Ascending aorta (tissue), 2 donors: Measurements from ENCODE around the gene PSAPL1. TPM values are rescaled to one million over a fixed set of nuclear protein-coding genes. Genes with fewer than 3 reads are reported as not detected.

Source experiments
- DNase-seq, 2 donors: peaks; one replicate each; pipeline ENCODE4 v3.0.0-alpha.2; 2019; ENCODE audit warnings: low spot score in 2 of 2
- H3K27ac ChIP-seq, 2 donors: fragments of 200-600 bp; sonication (generic); one replicate each; pipeline ENCODE4 v1.5.1; 2016 to 2017; ENCODE audit warnings: mild to moderate bottlenecking in 1 of 2
- H3K27me3 ChIP-seq: fragments of 200-600 bp; sonication (generic); one replicate; pipeline ENCODE4 v1.5.1; 2017
- H3K36me3 ChIP-seq, 2 donors: fragments of 200-600 bp; sonication (generic); one replicate each; pipeline ENCODE4 v1.5.1; 2016
- H3K4me1 ChIP-seq, 2 donors: fragments of 200-600 bp; sonication (generic); one replicate each; pipeline ENCODE4 v1.5.1; 2016 to 2017; ENCODE audit warnings: mild to moderate bottlenecking in 1 of 2
- H3K4me3 ChIP-seq, 2 donors: fragments of 200-600 bp; sonication (generic); one replicate each; pipeline ENCODE4 v1.5.1; 2016 to 2017; ENCODE audit warnings: mild to moderate bottlenecking in 1 of 2
- H3K9me3 ChIP-seq, 2 donors: fragments of 200-600 bp; sonication (generic); one replicate each; pipeline ENCODE4 v1.5.1; 2016
- intact Hi-C: fragments of 100-400 bp; cut with DNase I; formaldehyde crosslinking; loops from one replicate; pipeline ENCODE4 v1.15.1; 2023
- total RNA-seq: library from RNA; depleted of rRNA; stranded (reverse); fragments of >200 nt; gene quantifications from one replicate; pipeline ENCODE4 v1.1.0, GENCODE V29; 2016
- TF ChIP-seq, protein P1 (sequence below), 3 experiments: fragments of 200-600 bp in 2 of 3; fragments of 450-650 bp in 1 of 3; sonication (generic) in 2 of 3; IDR thresholded peaks; one replicate each; pipeline ENCODE4 v1.5.1; 2016 to 2019; ENCODE audit warnings: antibody characterized with exemption in 3 of 3, mild to moderate bottlenecking in 1 of 3, moderate library complexity in 1 of 3

PSAPL1 gene
- total RNA-seq, 1 donor from 2014 or later, result not detected

DNA sequence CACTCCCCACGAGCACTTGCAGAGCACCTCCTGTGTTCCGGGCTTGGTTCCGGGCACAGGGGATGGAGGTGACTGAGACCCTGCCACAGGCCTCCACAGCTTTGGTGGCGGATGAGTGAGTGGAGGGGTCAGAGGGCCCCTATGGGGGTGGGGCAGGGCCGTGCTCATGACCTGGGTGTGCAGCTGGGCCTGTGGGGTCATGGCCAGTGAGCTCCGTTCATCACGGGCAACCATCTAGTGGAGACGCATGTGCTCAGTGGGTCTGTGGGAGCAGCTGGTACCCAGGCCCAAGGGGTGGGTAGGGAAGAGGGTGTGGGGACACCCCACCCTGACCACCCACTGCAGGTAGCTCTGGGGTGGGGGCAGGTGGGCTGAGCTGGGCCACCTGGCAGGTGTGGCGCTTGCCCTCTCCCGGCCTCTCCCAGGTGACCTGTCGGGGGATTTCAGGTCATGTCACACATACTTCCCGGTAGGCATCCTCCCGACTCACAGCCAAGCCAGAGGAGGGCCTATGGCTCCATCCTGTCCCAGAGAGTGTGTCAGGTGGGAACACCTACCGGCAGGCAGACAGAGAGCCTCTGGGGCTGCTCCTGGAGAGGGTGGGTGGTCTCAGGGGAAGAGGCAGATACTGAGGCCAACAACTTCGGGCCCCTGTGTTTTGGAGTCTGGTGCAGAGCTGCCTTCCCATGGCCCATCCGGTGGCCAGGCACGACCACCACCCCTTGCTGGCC is 3.6 kb downstream of the PSAPL1 start:
- intact Hi-C loops, result no loop called here
- no peak for DNase-seq
- no peaks in the 10 kb centered on the region for H3K4me1 ChIP-seq
- H3K9me3 ChIP-seq, result no peaks in the 10 kb centered on the region
- no peak overlapping the region for H3K4me3 ChIP-seq
- H3K27ac ChIP-seq, result no peak overlapping the region
- TF ChIP-seq, protein P1, sequence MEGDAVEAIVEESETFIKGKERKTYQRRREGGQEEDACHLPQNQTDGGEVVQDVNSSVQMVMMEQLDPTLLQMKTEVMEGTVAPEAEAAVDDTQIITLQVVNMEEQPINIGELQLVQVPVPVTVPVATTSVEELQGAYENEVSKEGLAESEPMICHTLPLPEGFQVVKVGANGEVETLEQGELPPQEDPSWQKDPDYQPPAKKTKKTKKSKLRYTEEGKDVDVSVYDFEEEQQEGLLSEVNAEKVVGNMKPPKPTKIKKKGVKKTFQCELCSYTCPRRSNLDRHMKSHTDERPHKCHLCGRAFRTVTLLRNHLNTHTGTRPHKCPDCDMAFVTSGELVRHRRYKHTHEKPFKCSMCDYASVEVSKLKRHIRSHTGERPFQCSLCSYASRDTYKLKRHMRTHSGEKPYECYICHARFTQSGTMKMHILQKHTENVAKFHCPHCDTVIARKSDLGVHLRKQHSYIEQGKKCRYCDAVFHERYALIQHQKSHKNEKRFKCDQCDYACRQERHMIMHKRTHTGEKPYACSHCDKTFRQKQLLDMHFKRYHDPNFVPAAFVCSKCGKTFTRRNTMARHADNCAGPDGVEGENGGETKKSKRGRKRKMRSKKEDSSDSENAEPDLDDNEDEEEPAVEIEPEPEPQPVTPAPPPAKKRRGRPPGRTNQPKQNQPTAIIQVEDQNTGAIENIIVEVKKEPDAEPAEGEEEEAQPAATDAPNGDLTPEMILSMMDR (IDR thresholded peaks at IDR 0.05), result no peak
- no peaks in the 10 kb centered on the region for H3K36me3 ChIP-seq
- H3K27me3 ChIP-seq, result no peaks in the 10 kb centered on the region

DNA sequence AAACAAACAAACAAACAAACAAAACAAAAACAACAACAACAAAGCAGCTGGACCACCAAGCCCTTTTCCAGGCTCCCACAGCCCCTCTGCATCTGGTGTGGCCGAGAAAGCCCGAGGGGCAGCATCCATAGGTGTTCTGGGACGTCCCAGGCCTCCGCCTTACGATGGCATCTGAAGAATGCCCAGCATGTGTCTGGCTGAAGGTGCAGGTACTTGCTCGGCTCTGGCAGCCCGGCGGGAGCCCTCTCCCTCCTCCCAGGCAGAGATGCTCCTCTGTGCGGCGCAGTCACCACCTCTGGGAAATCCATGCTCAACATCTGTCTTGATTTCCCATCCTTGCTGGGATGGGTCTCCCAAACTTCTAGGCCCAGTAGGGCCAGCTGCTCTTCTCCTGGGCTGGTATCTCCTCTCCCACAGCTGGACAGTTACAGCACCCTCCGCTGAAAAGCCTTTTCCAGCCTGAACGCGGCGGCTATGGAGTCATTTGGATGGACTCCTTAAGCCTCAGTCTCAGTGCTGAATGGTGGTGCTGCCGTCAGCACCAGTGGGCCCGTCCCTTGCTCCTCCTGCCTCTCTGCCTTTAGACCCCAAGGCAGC is 4.3 kb downstream of the PSAPL1 start:
- H3K36me3 ChIP-seq, result no peaks in the 10 kb centered on the region
- TF ChIP-seq, protein P1 (IDR thresholded peaks at IDR 0.05), result no peak
- H3K4me3 ChIP-seq, result no peak overlapping the region
- H3K27ac ChIP-seq, result no peak overlapping the region
- no peaks in the 10 kb centered on the region for H3K9me3 ChIP-seq
- no peaks in the 10 kb centered on the region for H3K27me3 ChIP-seq
- DNase-seq, result peak in 1 of 2 donors; percentile 53
- H3K4me1 ChIP-seq, result no peaks in the 10 kb centered on the region
- intact Hi-C loops, result no loop called here

DNA sequence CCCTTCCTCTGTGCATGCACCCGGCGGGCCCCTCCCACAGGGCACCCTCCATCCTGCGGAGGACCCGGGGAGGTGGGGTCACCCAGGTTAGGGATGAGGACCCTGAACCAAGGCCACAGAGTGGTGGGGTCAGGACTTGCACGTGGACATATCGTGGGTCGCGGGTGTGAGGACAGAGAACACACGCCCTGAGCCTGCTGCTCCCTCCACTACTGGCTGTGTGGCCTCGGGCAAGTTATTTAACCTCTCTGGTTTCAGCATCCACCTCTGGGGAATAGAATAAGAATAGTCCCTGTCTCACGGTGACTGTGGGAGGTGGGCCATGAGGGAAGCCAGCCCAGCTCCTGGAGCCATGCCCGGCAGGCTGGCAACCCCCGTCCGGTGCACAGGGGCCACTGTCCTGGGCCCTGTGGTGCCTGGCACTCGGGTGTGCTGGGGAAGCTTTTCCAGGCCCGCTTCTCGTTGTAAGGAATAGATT is 5.1 kb downstream of the PSAPL1 start:
- H3K27ac ChIP-seq, result no peak overlapping the region
- no peaks in the 10 kb centered on the region for H3K36me3 ChIP-seq
- H3K4me3 ChIP-seq, result no peak overlapping the region
- TF ChIP-seq, protein P1 (IDR thresholded peaks at IDR 0.05), result no peak
- H3K27me3 ChIP-seq, result no peaks in the 10 kb centered on the region
- no peaks in the 10 kb centered on the region for H3K9me3 ChIP-seq
- intact Hi-C loops, result no loop called here
- DNase-seq, result peak in 1 of 2 donors; percentile 34
- H3K4me1 ChIP-seq, result no peaks in the 10 kb centered on the region

DNA sequence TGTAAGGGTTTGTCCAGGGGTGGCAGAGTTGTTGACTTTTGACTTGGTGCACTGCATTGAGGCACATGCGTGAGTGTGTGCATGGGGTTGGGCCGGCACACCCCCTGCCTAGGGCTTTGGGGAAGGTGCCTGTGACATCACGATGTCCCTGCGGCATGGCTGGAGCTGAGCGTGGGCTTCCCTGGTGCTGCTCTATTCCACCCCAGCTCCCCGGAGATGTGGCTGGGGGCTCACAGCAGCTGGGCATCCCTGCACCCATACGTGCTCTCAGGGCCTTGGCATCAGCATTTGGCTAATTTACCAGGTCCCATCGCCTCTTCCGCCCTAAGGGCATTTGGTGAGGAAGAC is 5.7 kb downstream of the PSAPL1 start:
- no peak overlapping the region for H3K27ac ChIP-seq
- H3K36me3 ChIP-seq, result no peaks in the 10 kb centered on the region
- intact Hi-C loops, result no loop called here
- no peaks in the 10 kb centered on the region for H3K27me3 ChIP-seq
- no peaks in the 10 kb centered on the region for H3K9me3 ChIP-seq
- TF ChIP-seq, protein P1 (IDR thresholded peaks at IDR 0.05), result no peak
- peak in 1 of 2 donors; percentile 27 for DNase-seq
- no peak overlapping the region for H3K4me3 ChIP-seq
- H3K4me1 ChIP-seq, result no peaks in the 10 kb centered on the region

DNA sequence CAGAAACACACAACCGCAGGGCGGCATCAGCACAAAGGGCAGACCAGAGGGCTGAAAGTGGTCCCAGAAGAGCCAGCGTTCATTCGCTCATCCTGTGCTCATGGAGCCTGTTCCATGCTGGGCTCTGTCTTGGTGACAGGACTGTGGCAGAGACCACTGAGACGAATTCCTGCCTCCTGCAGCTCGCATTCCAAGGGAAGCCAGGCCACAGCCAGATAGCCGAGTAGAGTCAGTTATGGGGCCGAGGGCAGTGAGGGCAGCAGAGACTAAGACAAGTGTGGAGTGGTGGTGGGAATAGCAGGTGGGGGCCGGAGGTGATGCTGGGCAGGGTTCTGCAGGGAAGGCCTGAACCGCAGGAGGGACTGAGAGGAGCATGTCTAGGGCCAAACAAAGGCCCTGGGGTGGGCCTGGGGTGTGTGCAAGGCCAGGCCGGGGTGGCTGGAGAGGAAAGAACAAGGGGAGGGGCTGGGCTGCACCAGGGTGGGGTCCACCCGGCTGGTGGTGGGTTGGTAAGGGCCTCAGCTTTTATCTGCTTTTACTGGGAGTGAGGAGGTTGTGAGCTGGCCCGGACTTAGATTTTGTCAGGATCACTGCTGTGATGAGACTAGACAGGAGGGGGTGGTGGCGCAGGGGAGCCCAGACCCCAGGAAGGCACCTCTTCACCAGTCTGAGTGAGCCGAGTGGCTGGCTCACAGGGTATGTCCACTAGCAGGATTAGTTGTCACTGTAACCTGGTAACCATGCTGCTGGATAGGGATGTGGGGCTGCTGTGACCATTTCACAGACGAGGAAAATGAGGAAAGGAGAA is 6.3 kb downstream of the PSAPL1 start:
- intact Hi-C loops, result no loop called here
- Histone ChIP-seq H3K36me3 (no peaks in the 10 kb centered on the region), H3K4me1 (no peaks in the 10 kb centered on the region), H3K9me3 (no peaks in the 10 kb centered on the region), H3K27me3 (no peaks in the 10 kb centered on the region), H3K4me3 (no peak overlapping the region), H3K27ac (no peak overlapping the region)
- TF ChIP-seq, protein P1 (IDR thresholded peaks at IDR 0.05), result no peak
- peak in 1 of 2 donors; percentile 57 for DNase-seq
